GM21786 (cell line): ENCODE results near the gene MTA3.
"Not testable (repeated sequence)": the region's sequence is repeated elsewhere in the genome, so short reads cannot be mapped to it uniquely, and the experiment has no call there.

Experiments used
- ATAC-seq: cut with Tn5 transposase; IDR thresholded peaks from one replicate; pipeline ENCODE4 v1.9.1; 2021; ENCODE audit not compliant: unreplicated experiment

The MTA3 gene

DNA sequence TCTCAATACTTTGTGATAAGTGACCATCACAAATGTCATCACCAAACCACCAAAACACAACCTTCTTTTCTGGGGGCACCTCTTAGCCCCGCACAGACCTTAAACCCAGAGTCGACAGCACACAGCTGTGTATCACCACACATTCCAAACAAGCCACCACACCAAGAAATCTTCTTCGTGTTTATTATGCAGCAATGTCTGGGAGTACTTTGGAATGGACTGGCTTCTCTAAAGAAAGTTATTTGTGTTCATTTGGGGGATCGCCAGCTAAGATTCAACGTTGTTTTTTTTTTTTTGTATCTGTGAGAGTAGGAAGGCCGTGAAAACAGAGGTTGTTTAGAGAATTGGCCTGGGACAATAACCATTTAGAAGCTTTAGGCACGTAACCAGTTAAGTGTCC lies 1.1 kb upstream of the MTA3 start:
- ATAC-seq = peak; percentile 1

DNA sequence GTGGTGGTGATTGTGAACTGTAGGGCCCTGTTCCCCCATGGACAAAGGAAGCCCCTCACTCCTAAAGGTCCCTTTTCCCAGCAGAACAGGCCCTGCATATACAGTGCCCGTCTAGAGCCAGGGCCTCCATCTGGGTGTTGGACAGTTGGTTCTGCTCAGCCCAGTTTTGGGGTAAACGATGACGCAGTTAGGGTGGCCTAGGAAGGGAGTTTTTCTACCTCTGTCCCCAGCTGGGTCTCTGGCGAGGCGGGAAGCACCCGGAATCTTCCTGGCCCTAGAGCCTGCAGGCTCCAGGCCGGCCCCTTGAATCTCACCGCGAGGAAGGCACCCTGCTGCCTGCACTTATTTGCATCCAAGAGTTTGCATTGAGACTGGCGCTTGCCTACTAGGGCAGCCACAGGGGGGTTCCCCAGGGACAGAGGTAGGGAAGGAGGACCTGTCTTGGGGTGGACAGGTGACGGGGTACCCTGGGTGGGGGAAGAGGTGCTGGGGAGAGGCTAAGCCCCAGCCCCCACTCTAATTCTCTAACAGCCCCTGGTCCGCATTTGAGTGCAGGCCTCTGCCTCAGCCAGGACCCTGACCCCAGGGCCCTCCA lies 529 bp upstream of the MTA3 start:
- peak; percentile 66 for ATAC-seq

DNA sequence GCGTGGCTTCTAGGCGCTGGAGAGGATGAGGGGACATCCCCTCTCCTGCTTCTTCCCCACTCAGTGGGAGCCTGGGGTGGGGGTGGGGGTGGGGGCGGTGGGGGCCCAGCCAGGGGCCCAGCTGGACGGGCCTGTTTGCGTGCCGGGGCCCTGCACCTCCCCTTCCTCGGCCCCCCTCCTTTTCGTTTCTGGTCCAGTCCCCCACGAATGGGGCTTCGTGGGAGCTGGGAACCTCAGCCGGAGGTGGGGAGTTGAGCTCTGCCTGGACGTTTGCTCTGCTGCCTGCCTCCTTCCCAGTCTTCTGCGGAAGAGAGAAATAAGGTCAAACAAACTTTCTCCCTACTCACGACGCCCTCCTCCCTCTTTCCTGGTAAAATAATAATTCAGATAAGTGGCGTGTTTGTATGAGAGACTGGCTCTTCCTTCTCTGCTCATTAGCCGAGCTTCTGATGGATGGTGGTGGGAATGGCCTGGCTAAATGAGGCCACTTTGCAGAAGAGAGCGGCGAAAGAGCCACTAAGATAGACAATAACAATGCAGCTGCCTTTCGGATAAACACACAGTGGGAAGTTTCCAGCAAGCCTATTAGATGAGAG lies 782 bp downstream of the MTA3 start:
- ATAC-seq = no peak

DNA sequence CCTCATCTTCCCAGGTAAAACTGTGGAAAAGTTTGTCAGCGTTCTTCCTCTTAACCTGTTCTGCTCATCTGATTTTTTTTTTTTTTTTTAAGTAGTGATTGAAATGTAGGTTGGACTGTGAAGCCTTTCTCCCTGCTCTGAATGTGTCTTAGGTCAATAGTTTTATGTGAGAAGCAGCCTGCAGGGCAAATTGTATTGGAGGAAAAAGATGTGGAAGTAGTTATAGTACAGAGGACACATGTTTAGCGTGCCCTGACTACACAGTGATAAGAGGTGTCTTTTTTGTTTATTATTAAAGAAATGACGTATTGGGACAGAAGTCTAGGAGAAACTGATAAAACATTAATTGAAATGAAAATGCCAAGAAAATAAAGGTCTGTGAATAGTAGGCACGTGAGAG lies 1.5 kb downstream of the MTA3 start:
- no peak for ATAC-seq

DNA sequence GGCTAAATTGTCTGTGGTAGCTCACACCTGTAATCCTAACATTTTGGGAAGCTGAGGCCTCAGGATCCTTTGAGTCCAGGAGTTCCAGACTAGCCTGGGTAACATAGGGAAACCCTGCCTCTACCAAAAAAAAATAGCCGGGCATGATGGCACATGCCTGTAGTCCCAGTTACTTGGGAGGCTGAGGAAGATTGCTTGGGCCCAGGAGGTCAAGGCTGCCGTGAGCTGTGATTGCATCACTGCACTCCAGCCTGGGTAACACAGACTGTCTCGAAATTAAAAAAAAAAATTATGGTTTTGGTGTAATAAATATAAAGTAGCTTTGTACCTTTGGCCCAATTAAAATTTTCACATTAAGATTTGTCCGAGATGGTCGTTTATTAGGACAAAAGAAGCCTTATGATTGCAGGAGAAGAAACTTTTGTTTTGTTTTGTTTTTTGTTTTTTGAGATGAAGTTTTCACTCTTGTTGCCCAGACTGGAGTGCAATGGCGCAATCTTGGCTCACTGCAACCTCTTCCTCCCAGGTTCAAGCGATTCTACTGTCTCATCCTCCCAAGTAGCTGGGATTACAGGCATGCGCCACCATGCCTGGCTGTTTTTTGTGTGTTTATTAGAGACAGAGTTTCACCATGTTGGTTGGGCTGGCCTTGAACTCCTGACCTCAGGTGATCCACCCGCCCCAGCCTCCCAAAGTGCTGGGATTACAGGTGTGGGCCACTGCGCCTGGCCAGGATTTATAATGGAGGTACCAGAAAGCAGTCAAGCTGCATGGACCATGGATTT lies 4.1 kb downstream of the MTA3 start:
- no peak for ATAC-seq

DNA sequence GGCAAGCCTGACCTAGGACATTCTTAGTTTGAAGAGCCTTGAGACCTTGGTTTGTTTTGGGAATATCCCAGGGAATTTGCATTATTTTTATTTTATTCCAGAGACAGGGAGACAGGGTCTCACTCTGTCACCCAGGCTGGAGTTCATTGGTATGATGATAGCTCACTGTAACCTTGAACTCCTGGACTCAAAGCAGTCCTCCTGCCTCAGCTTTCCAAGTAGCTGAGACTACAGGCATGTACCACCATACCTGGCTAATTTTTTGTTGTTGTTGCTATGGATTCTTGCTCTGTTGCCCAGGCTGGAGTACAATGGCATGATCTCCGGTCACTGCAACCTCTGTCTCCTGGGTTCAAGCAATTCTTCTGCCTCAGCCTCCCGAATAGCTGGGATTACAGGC lies 4.8 kb downstream of the MTA3 start:
- ATAC-seq = no peak

DNA sequence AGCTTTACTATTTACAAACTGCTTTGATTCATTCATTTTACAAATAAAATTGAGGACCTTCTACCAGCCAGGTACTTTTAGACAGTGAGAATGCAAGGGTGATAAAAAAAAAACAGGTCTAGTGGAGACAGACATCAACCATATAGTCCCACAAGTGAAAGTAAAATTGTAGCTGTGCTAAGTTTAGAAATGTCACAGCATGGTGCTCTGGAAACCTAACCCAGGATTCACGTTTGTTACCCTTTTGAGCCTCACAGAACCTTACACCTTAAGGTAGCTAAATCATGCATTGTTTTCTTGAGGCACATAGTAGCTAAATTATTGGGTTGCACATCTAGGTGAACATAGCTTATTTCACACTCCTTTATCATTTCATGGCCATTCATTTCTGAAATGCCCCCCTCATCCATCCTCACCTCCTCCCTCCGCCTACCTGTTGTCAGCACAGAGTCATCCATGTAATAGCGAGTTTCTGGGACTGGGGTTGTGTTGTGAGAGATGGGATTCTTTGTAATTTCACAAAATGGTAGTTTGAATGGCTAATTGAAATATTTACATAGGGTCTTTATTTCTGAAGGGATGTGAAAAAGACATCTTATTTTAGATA lies 7.1 kb downstream of the MTA3 start:
- ATAC-seq = peak; percentile 74

DNA sequence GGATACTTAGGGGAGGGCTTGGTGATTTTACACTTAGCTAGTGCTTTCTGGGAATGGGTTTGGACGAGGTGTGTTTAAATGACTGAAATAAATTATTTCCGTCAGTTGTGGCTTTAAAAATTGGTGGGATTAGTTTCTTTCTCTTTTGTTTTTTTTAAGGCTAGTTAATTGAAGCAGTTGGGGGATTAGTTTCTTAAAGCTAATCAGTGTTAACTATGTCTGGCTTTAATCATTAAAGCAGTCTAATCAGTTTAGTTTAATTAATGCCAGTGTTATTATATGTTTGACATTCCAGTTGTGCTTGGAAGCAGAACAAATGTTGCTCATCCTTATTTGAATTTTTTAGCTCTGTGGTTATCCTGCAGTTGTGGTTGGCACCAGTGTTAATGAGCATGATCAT lies 10.2 kb downstream of the MTA3 start:
- no peak for ATAC-seq

DNA sequence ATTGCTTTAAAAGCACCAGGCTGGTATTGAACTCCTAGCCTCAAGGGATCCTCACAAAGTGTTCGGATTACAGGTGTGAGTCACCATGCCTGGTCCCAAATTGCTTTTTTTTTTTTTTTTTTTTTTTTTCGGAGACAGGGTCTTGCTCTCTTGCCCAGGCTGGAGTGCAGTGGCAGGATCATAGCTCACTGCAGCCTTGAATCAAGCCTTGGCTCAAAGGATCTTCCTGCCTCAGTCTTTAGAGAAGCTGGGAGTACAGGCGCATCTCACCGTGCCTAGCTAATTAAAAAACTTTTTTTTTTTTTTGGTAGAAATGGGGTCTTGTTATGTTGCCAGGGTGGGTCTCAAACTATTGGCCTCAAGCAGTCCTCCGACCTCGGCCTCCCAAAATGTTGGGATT lies 12.8 kb downstream of the MTA3 start:
- no peak for ATAC-seq

DNA sequence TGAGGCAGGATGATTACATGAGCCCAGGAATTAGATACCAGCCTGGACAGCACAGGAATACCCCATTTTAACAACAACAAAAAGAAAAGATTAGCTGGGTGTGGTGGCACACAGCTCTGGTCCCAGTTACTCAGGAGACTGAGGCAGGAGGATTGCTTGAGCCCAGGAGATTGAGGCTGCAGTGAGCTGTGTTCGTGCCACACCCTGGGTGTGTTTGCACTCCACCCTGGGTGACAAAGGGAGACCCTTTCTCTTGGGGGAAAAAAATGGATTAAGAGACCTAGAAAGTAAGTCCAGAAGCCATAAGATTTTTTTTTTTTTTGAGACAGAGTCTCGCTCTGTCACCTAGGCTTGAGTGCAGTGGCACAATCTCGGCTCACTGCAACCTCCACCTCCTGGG lies 16.2 kb downstream of the MTA3 start:
- ATAC-seq = not testable (repeated sequence)

DNA sequence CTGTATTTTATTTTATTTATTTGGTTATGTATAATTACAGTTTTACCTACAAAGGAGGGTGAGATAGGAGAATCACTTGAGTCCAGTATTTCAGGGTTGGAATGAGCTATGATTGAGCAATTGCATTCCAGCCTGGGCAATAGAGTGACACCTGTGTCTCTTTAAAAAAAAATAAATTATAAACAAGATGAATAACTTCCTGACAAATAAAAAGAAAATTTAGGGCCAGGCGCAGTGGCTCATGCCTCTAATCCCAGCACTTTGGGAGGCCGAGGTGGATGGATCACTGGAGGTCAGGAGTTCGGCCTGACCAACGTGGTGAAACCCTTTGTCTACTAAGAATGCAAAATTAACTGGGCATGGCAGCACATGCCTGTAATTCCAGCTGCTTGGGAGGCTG lies 17.3 kb downstream of the MTA3 start:
- no peak for ATAC-seq

DNA sequence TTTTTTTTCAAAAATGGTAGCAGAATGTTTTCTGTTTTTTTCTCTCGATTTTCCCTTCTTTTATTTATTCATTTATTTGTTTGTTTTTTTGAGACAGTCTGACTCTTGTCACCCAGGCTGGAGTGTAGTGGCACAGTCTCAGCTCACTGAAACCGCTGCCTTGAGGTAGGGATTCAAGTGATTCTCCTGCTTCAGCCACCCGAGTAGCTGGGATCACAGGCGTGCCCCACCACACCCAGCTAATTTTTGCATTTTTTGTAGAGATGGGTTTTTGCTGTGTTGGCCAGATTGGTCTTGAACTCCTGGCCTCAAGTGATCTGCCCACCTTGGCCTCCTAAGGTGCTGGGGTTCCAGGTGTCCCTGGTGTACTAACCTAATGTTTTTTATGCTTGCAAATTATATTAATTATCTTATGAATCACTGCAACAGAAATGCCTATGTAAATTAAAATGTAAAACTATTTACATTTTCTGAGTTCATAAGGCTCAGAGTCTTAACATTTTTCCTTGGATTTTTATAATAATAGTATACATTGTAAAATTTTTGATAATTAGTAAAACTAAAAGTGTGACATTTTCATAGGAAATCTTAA lies 19.2 kb downstream of the MTA3 start:
- no peak for ATAC-seq

DNA sequence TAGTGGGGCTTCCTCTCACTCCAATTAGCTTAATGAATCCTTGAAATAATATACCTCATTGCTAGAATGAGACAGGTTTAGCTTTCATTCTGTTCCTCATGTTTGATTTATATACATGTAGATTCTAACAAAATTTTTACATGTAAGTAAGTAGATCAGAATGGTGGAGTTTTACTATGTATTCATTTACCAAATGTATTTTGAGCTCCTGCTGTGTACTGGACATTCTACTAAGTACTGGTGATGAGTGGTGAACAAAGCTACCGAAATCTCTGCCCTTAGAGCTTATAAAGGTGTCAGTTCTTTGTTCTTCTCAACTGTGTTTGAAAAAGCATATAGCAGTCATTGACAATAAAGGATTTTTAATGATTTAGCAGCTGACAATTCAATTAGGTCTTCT lies 19.7 kb downstream of the MTA3 start:
- no peak for ATAC-seq

DNA sequence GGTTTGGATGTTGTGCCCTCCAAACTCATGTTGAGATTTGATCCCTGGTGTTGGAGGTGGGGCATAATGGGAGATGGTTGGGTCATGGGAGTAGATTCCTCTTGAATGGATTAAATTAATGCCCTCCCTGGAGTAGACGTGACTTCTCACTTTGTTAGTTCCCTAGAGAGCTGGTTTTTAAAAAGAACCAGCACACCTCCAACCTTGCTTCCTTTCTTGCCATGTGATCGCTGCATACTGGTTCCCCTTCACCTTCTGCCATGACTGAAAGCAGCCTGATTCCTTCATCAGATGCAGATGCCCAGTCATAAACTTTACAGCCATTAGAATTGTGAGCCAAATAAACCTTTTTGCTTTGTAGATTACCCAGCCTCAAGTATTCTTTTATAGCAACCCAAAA lies 21.7 kb downstream of the MTA3 start:
- ATAC-seq = no peak

DNA sequence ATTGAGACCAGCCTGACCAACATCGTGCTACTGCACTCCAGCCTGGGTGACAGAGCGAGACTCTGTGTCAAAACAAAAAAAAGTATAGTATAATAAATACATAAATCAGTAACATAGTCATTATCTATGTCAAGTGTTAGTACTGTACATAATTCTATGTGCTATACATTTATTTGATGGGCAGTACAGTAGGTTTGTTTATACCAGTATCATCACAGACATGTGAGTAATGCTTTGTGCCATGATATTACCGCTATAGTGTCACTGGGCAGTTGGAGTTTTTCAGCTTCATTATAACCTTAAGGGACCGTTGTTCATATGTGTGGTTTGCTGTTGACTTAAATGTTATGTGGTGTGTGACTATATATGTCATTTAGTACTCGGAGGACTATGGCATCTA lies 24.9 kb downstream of the MTA3 start:
- no peak for ATAC-seq

DNA sequence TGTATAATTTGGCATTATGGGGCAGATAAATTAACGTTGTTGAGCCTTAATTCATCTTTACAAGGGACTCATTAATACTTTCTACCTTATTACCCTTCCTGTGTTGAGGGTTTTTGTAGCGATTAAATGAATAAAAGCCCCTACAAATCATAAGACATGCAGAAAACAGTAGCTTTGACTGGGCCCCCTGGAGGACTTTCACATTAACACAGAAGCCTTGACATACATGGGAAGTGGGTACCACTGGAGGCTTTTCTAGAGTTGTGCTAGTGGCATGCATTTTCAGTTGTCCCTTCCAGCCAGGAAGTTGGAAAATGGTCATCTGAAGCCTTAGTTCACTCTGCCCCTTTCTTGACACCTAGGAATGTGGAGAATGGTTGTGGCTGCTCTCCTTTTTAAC lies 30.2 kb downstream of the MTA3 start:
- ATAC-seq = no peak

DNA sequence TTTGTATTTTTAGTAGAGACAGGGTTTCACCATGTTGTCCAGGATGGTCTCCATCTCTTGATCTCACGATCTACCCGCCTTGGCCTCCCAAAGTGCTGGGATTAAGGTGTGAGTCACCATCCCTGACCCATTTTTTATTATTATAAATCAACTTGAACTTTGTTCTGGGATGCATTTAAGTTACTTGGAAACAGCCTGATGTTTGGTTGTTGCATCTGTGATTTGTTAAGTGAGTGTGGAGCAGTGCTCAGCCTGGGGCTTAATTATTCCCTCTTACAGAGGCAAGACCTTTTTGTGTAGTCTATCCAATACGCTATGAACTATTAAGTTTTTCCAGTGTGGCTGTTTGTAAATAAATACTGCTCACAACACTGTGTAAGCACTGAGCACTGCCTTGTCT lies 32.6 kb downstream of the MTA3 start:
- ATAC-seq = no peak

DNA sequence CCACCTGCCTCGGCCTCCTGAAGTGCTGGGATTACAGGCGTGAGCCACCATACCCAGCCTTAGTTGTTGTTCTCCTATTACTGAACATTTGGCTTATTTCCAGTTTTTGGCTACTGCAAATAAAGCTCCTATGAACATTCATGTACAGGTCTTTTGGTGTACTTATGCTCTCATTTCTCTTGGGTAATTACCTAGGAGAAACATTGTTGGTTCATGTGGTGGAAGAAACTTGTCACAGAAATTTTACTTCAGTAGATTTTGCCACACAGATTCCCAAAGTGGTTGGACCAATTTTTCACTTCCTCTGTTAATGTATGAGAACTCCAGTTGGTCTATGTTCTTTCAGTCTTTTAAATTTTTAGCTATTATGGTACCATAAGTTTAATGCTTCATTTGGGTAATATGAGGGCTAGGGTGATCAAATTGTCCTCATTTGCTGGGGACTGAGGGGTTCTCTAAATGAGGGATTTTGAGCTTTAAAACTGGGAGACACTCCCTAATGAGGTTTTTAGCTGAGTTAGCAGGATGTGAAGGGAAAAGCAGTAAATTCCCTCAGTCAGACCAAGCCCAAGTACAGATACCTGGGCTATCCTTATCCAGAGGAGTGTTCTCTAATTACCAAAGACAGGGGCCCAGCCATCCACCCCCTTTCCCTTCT lies 33.9 kb downstream of the MTA3 start:
- ATAC-seq = no peak

DNA sequence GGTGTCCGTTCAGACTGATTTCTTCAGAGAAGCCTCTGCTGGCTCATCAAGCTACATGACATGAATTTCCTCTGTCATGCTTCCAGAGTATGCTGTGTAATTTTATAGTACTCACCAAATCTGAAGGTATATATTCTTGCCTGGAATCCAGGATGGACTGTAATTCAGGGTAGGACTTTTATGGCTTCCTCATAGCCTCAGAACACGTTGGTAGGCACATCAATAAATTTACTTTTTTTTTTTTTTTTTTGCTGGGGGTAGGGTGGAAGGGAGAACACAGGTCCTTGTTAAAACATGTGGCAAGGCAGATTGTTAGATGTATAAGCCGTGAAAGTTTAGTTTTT lies 34.4 kb downstream of the MTA3 start:
- ATAC-seq = no peak

DNA sequence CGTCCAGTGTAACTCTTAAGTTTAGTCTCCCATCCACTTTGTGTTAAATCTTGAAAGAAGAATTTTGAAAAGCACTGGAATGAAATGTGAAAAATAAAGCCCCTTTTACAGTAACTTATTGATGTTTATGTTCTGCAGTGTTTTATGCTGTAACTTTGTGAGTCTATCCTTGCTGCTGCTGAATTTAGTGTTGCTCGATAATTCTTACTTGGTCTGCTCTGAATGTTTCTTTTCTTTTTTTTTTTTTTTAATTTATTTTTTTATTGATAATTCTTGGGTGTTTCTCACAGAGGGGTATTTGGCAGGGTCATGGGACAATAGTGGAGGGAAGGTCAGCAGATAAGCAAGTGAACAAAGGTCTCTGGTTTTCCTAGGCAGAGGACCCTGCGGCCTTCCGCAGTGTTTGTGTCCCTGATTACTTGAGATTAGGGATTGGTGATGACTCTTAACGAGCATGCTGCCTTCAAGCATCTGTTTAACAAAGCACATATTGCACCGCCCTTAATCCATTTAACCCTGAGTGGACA lies 36.0 kb downstream of the MTA3 start:
- not testable (repeated sequence) for ATAC-seq

DNA sequence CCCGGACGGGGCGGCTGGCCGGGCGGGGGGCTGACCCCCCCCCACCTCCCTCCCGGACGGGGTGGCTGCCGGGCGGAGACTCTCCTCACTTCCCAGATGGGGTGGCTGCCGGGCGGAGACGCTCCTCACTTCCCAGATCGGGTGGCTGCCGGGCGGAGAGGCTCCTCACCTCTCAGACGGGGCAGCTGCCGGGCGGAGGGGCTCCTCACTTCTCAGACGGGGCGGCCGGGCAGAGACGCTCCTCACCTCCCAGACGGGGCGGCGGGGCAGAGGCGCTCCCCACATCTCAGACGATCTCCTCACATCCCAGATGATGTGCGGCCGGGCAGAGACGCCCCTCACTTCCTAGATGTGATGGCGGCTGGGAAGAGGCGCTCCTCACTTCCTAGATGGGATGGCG lies 37.7 kb downstream of the MTA3 start:
- ATAC-seq = not testable (repeated sequence)
